ENCODE results near the gene PROCR.

The PROCR gene

DNA sequence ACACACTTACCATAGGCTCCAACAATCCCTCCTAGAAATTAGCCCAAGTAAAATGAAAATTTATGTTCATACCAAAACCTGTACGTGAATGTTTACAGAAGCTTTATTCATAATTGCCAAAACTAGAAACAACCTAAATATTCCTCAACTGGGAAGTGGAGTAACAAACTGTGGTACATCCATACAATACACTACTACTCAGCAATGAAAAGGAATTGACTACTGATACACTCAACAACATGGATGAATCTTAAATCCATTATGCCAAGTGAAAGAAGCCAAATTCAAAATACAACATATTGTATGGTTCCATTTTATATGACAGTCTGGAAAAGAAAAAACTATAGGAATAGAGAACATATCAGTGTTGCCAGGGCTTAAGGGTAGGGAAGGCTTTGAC is 34.9 kb downstream of the PROCR start:
- Histone ChIP-seq H3K9me2 (replicated peaks; ENCODE audit: insufficient read depth, low read length) (no peaks in the 10 kb centered on the region), H3K4me3 (ENCODE audit: low read length) (no peak overlapping the region), H3K27ac (ENCODE audit: low read length) (no peak overlapping the region), H2AFZ (ENCODE audit: low read length) (no peak overlapping the region), H3K9me3 (replicated peaks; ENCODE audit: insufficient read depth, low read length) (no peaks in the 10 kb centered on the region), H3K36me3 (replicated peaks; ENCODE audit: insufficient read depth, low read length) (no peaks in the 10 kb centered on the region), H3K27me3 (replicated peaks; ENCODE audit: insufficient read depth, low read length) (no peaks in the 10 kb centered on the region), H4K20me1 (ENCODE audit: insufficient read depth, low read length) (no peaks in the 10 kb centered on the region), H3K4me1 (ENCODE audit: low read length) (no peaks in the 10 kb centered on the region), H3K4me2 (ENCODE audit: low read depth, low read length) (no peak overlapping the region), H3K9ac (ENCODE audit: low read length) (no peak overlapping the region), H3F3A (ENCODE audit: insufficient read depth, low read length) (no peaks in the 10 kb centered on the region), H3K79me2 (ENCODE audit: low read length) (no peaks in the 10 kb centered on the region)
- DNase-seq, result no peak
- TF ChIP-seq EZH2 (optimal IDR thresholded peaks at IDR 0.05; ENCODE audit: low read depth, low read length), result no peak
- TF ChIP-seq EZH2phosphoT487 (IDR thresholded peaks at IDR 0.05; ENCODE audit: low read length), result no peak
- no peak for TF ChIP-seq CTCF (IDR thresholded peaks at IDR 0.05; ENCODE audit: low read length)

- no peak overlapping the region for H3K4me2 ChIP-seq (ENCODE audit: low read depth, low read length)
- H3K9me3 ChIP-seq (replicated peaks; ENCODE audit: insufficient read depth, low read length), result no peaks in the 10 kb centered on the region
- TF ChIP-seq EZH2phosphoT487 (IDR thresholded peaks at IDR 0.05; ENCODE audit: low read length) (no peak), EZH2 (optimal IDR thresholded peaks at IDR 0.05; ENCODE audit: low read depth, low read length) (no peak), CTCF (IDR thresholded peaks at IDR 0.05; ENCODE audit: low read length) (peak; percentile 78)
- H2AFZ ChIP-seq (ENCODE audit: low read length), result no peak overlapping the region
- H4K20me1 ChIP-seq (ENCODE audit: insufficient read depth, low read length), result no peaks in the 10 kb centered on the region
- DNase-seq, result peak; percentile 73
- H3K79me2 ChIP-seq (ENCODE audit: low read length), result no peaks in the 10 kb centered on the region
- H3F3A ChIP-seq (ENCODE audit: insufficient read depth, low read length), result no peaks in the 10 kb centered on the region
- no peak overlapping the region for H3K27ac ChIP-seq (ENCODE audit: low read length)
- no peaks in the 10 kb centered on the region for H3K36me3 ChIP-seq (replicated peaks; ENCODE audit: insufficient read depth, low read length)
- no peaks in the 10 kb centered on the region for H3K9me2 ChIP-seq (replicated peaks; ENCODE audit: insufficient read depth, low read length)
- no peak overlapping the region for H3K9ac ChIP-seq (ENCODE audit: low read length)
- H3K27me3 ChIP-seq (replicated peaks; ENCODE audit: insufficient read depth, low read length), result no peaks in the 10 kb centered on the region
- no peak overlapping the region for H3K4me3 ChIP-seq (ENCODE audit: low read length)
- H3K4me1 ChIP-seq (ENCODE audit: low read length), result no peaks in the 10 kb centered on the region
Measured at GRCh38 chr20:35207950-35208611, 36.2 kb downstream of the PROCR start.

DNA sequence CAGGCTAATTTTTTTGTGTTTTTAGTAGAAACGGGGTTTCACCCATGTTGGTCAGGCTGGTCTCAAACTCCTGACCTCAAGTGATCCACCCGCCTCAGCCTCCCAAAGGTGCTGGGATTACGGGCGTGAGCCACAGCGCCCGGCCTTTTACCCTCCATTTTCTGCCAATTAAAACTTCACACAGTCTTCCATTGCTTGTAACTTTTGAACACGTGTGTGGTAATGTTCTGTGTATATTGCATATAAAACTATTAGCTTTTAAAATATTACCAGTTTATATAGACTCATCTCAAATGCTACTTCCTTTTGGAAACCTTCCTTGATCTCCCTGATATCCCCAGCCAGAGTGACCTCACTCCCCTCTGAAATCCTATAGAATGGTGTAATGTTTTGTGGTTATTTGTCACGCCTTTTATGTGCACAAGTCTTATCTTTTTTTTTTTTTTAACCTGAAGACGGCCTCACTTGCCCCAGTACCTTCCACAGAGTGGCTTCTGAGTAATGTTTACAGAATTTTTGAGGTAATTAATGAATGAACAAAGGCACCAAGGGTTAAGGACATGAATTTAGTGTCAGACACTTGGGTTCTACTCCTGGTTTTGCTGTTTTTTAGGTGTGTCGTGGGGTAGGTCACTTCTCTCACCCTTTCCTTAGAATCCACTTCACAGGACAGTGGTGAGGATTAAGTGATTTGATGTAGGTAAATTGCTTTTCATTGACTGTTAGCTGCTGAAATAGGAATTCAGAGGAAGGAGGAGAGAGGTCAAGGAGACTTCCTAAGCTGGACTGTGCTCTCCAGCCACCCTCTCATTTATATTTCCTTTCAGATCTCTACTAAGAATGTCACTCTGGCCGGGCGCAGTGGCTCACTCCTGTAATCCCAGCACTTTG is 43.4 kb downstream of the PROCR start:
- no peak overlapping the region for H3K9ac ChIP-seq (ENCODE audit: low read length)
- H3K27me3 ChIP-seq (replicated peaks; ENCODE audit: insufficient read depth, low read length), result no peaks in the 10 kb centered on the region
- no peaks in the 10 kb centered on the region for H3K36me3 ChIP-seq (replicated peaks; ENCODE audit: insufficient read depth, low read length)
- no peak overlapping the region for H3K4me3 ChIP-seq (ENCODE audit: low read length)
- DNase-seq, result no peak
- no peak overlapping the region for H2AFZ ChIP-seq (ENCODE audit: low read length)
- H3K9me2 ChIP-seq (replicated peaks; ENCODE audit: insufficient read depth, low read length), result no peaks in the 10 kb centered on the region
- H3K27ac ChIP-seq (ENCODE audit: low read length), result no peak overlapping the region
- no peak overlapping the region for H3K4me2 ChIP-seq (ENCODE audit: low read depth, low read length)
- no peaks in the 10 kb centered on the region for H3K79me2 ChIP-seq (ENCODE audit: low read length)
- H3K4me1 ChIP-seq (ENCODE audit: low read length), result no peaks in the 10 kb centered on the region
- H3F3A ChIP-seq (ENCODE audit: insufficient read depth, low read length), result no peaks in the 10 kb centered on the region
- TF ChIP-seq EZH2phosphoT487 (IDR thresholded peaks at IDR 0.05; ENCODE audit: low read length) (no peak), CTCF (IDR thresholded peaks at IDR 0.05; ENCODE audit: low read length) (no peak), EZH2 (optimal IDR thresholded peaks at IDR 0.05; ENCODE audit: low read depth, low read length) (no peak)
- H4K20me1 ChIP-seq (ENCODE audit: insufficient read depth, low read length), result no peaks in the 10 kb centered on the region
- no peaks in the 10 kb centered on the region for H3K9me3 ChIP-seq (replicated peaks; ENCODE audit: insufficient read depth, low read length)

All from MM.1S (cell line).